Hematopoietic multipotent progenitor cell (in vitro differentiated cells): ENCODE results near the gene CLDN9. TPM values are rescaled to one million over a fixed set of nuclear protein-coding genes. Genes with fewer than 3 reads are reported as not detected.
A peak's percentile ranks its signal among the peaks of the same experiment; 100 is the strongest.
"Not testable (repeated sequence)": the region's sequence is repeated elsewhere in the genome, so short reads cannot be mapped to it uniquely, and the experiment has no call there.

Experiments used
- DNase-seq, 3 donors: peaks; one replicate each; pipeline ENCODE4 v3.0.0-alpha.2; 2011 to 2015; ENCODE audit warnings: low read depth in 2 of 3, low spot score in 2 of 3
- total RNA-seq: library from RNA; depleted of rRNA; stranded (reverse); fragments of >200 nt; gene quantifications from one replicate; pipeline ENCODE4 v1.2.3, GENCODE V29; 2012

Gene CLDN9
- total RNA-seq, 1 donor: 0.27 TPM

- DNase-seq: no peak
Measured at GRCh38 chr16:3051494-3051893, 38.8 kb downstream of the CLDN9 start.

GRCh38 chr16:3052571-3053329 lies 40.0 kb downstream of the CLDN9 start:
- not testable (repeated sequence) for DNase-seq

GRCh38 chr16:3053330-3053710 lies 40.6 kb downstream of the CLDN9 start:
- not testable (repeated sequence) for DNase-seq

GRCh38 chr16:3054965-3055733 lies 42.4 kb downstream of the CLDN9 start:
- peak in 2 of 3 donors; percentile 47 to 69 for DNase-seq

GRCh38 chr16:3055734-3056115 lies 43.0 kb downstream of the CLDN9 start:
- DNase-seq: not testable (repeated sequence)

GRCh38 chr16:3056336-3057180 lies 43.8 kb downstream of the CLDN9 start:
- DNase-seq: no peak

- no peak for DNase-seq
Measured at GRCh38 chr16:3057181-3058138, 44.7 kb downstream of the CLDN9 start.

GRCh38 chr16:3058139-3059030 lies 45.7 kb downstream of the CLDN9 start:
- peak in 2 of 3 donors; percentile 52 to 63 for DNase-seq

- peak; percentile 82 to 86 (median 85) for DNase-seq
Measured at GRCh38 chr16:3059041-3059722, 46.5 kb downstream of the CLDN9 start.

GRCh38 chr16:3059723-3060242 lies 47.1 kb downstream of the CLDN9 start:
- no peak for DNase-seq

GRCh38 chr16:3060339-3061127 lies 47.8 kb downstream of the CLDN9 start:
- DNase-seq: no peak

GRCh38 chr16:3062553-3062952 lies 49.8 kb downstream of the CLDN9 start:
- DNase-seq: no peak

- DNase-seq: no peak
Measured at GRCh38 chr16:3063625-3064386, 51.1 kb downstream of the CLDN9 start.
